CD4-positive, alpha-beta T cell (primary cell): ENCODE data around the gene NDUFAF3. TPM values are rescaled to one million over a fixed set of nuclear protein-coding genes. Genes with fewer than 3 reads are reported as not detected.

Experiments
- ATAC-seq: fragments of 200-7000 bp; cut with Tn5 transposase; one replicate; pipeline ENCODE4 v1.10.0; 2022; ENCODE audit warnings: mild to moderate bottlenecking; ENCODE audit not compliant: poor library complexity
- CTCF ChIA-PET: fragments of 350-600 bp; sonication (Branson Sonifier 250); formaldehyde crosslinking; loops from one replicate; lab custom pipeline; 2021; ENCODE audit warnings: antibody characterized with exemption, inconsistent platforms; lab: Charles Lee
- POLR2A ChIA-PET: fragments of 350-600 bp; sonication (Branson Sonifier 250); formaldehyde crosslinking; loops from one replicate; lab custom pipeline; 2021; ENCODE audit warnings: antibody characterized with exemption, inconsistent platforms; lab: Charles Lee
- DNase-seq, 14 experiments: peaks; one replicate each; pipeline ENCODE4 v3.0.0-alpha.2; 2013 to 2020; ENCODE audit warnings: mixed read lengths in 2 of 14
- H3K27ac ChIP-seq, 2 donors: one replicate each; pipeline versions ENCODE4 v1.5.1 to v1.7.0; 2013; ENCODE audit warnings: low read length in 2 of 2, low read depth in 1 of 2, mild to moderate bottlenecking in 1 of 2
- H3K27me3 ChIP-seq, 2 experiments: 1 replicate in 1 of 2; 2 replicates in 1 of 2; pipeline versions ENCODE4 v1.6.1 to v1.7.0; 2013; ENCODE audit warnings: low read length in 2 of 2, control low read depth in 1 of 2, mild to moderate bottlenecking in 1 of 2, moderate library complexity in 1 of 2; ENCODE audit not compliant: insufficient read depth in 2 of 2, control insufficient read depth in 1 of 2
- H3K36me3 ChIP-seq: one replicate; pipeline ENCODE4 v1.6.1; 2013; ENCODE audit warnings: low read length, control low read depth; ENCODE audit not compliant: insufficient read depth
- H3K4me1 ChIP-seq: one replicate; pipeline ENCODE4 v1.6.1; 2013; ENCODE audit warnings: low read length, control low read depth; ENCODE audit not compliant: insufficient read depth
- H3K4me3 ChIP-seq: one replicate; pipeline ENCODE4 v1.5.1; 2013; ENCODE audit warnings: mild to moderate bottlenecking, low read length, moderate library complexity
- H3K9me3 ChIP-seq, 2 experiments: 1 replicate in 1 of 2; 2 replicates in 1 of 2; pipeline versions ENCODE4 v1.6.1 to v1.7.0; 2013; ENCODE audit warnings: low read length in 2 of 2, mild to moderate bottlenecking in 2 of 2, control low read depth in 1 of 2, moderate library complexity in 1 of 2; ENCODE audit not compliant: control insufficient read depth in 1 of 2, insufficient read depth in 1 of 2
- H3K27ac Mint-ChIP-seq: one replicate; pipeline ENCODE4 v1.8.0; 2020; ENCODE audit warnings: mixed read lengths
- H3K27me3 Mint-ChIP-seq: one replicate; pipeline ENCODE4 v1.8.0; 2021; ENCODE audit warnings: mixed read lengths
- H3K36me3 Mint-ChIP-seq: one replicate; pipeline ENCODE4 v1.8.0; 2021; ENCODE audit warnings: low read depth, mixed read lengths
- H3K4me1 Mint-ChIP-seq: one replicate; pipeline ENCODE4 v1.8.0; 2021; ENCODE audit warnings: low read depth, mixed read lengths
- H3K4me3 Mint-ChIP-seq: one replicate; pipeline ENCODE4 v1.8.0; 2020; ENCODE audit warnings: mild to moderate bottlenecking, mixed read lengths
- H3K9me3 Mint-ChIP-seq: one replicate; pipeline ENCODE4 v1.8.0; 2020; ENCODE audit warnings: mixed read lengths
- intact Hi-C, 2 experiments: fragments of 100-400 bp; cut with DNase I in 1 of 2; cut with micrococcal nuclease in 1 of 2; formaldehyde crosslinking; loops; one replicate each; pipeline versions ENCODE4 v1.15.1 to v1.9.0; 2023 to 2025; cut with DNase I, micrococcal nuclease
- total RNA-seq, 174 experiments: library from RNA in 2 of 174; stranded (reverse) in 2 of 174; gene quantifications; one replicate each; pipeline ENCODE4 v1.2.3 and lab custom pipeline; 2021 to 2026
- TF ChIP-seq, protein P1 (sequence below): fragments of 200-600 bp; IDR thresholded peaks from one replicate; pipeline ENCODE4 v1.8.0; 2022; ENCODE audit warnings: antibody characterized with exemption, mild to moderate bottlenecking

Gene NDUFAF3
- total RNA-seq, 2 experiments from 2014 or later = 52.7 to 53.2 TPM

DNA sequence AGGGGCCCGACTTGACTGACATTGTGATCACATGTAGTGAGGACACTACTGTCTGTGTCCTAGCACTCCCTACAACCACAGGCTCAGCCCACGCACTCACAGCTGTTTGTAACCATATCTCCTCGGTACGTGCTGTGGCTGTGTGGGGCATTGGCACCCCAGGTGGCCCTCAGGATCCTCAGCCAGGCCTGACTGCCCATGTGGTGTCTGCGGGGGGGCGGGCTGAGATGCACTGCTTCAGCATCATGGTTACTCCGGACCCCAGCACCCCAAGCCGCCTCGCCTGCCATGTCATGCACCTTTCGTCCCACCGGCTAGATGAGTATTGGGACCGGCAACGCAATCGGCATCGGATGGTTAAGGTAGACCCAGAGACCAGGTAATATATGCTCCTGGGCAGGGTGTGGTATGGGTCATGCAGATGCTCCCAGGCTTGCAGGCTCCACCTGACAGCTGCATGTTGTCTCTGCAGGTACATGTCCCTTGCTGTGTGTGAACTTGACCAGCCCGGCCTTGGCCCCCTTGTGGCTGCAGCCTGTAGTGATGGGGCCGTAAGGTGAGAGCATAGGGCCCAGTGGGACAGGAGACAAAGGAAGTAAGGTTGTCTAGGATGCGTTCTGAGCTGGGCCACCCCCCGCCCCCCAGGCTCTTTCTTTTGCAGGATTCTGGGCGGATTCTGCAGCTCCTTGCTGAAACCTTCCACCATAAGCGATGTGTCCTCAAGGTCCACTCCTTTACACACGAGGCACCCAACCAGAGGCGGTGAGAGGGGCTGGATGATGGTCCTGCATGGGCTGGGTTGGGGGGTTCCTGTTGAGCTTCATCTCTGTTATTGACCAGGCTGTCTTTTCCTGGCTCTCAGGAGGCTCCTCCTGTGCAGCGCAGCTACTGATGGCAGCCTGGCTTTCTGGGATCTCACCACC is 7.9 kb upstream of the NDUFAF3 start:
- Histone ChIP-seq H3K4me1 (peaks cover 19% of the 10 kb centered on the region), H3K27ac (no peak overlapping the region), H3K4me3 (no peak overlapping the region), H3K27me3 (no peaks in the 10 kb centered on the region), H3K36me3 (peaks cover 42% of the 10 kb centered on the region), H3K9me3 (no peaks in the 10 kb centered on the region)
- H3K27me3 Mint-ChIP-seq = no peaks in the 10 kb centered on the region
- H3K27ac Mint-ChIP-seq = no peak overlapping the region
- intact Hi-C loops = loop anchor here in 1 of 2 experiments (5.0 kb wide), 1 partner anchor 297 kb away; the partner anchor contains the start of gene IP6K2
- CTCF ChIA-PET = interaction anchor here (0.5 to 6.5 kb wide), 3 partner anchors 25 to 80 kb away, joined by 3 to 53 read pairs (median 6); partner anchors contain the start of genes P4HTM and QRICH1
- DNase-seq (peak in 12 of 14 experiments; percentile 30 to 74 (median 46)), ATAC-seq (peak; percentile 37)
- H3K4me1 Mint-ChIP-seq = peaks cover 24% of the 10 kb centered on the region
- H3K36me3 Mint-ChIP-seq = peaks cover 45% of the 10 kb centered on the region
- peak overlapping the region; percentile 15 for H3K4me3 Mint-ChIP-seq
- TF ChIP-seq, protein P1, sequence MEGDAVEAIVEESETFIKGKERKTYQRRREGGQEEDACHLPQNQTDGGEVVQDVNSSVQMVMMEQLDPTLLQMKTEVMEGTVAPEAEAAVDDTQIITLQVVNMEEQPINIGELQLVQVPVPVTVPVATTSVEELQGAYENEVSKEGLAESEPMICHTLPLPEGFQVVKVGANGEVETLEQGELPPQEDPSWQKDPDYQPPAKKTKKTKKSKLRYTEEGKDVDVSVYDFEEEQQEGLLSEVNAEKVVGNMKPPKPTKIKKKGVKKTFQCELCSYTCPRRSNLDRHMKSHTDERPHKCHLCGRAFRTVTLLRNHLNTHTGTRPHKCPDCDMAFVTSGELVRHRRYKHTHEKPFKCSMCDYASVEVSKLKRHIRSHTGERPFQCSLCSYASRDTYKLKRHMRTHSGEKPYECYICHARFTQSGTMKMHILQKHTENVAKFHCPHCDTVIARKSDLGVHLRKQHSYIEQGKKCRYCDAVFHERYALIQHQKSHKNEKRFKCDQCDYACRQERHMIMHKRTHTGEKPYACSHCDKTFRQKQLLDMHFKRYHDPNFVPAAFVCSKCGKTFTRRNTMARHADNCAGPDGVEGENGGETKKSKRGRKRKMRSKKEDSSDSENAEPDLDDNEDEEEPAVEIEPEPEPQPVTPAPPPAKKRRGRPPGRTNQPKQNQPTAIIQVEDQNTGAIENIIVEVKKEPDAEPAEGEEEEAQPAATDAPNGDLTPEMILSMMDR = peak; percentile 46
- POLR2A ChIA-PET = interaction anchor here (0.6 to 1.6 kb wide), 3 partner anchors 16 to 26 kb away, joined by 3 to 4 read pairs (median 3); partner anchors contain the start of gene IMPDH2
- no peaks in the 10 kb centered on the region for H3K9me3 Mint-ChIP-seq

DNA sequence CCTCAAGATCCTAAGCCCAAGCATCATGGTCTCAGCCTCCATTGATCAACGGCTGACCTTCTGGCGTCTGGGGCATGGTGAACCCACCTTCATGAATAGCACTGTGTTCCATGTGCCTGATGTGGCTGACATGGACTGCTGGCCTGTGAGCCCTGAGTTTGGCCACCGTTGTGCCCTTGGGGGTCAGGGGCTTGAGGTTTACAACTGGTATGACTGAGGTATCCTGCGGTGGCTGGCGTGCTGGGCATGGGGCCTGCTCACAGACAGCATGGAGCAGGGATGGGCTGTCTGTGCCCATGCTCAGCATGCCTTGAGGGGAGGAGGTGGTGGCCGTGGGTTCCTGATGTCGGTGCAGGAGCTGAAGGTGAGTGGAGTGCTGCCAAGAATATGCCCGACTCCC is 6.8 kb upstream of the NDUFAF3 start:
- peaks cover 40% of the 10 kb centered on the region for H3K36me3 ChIP-seq
- H3K4me3 ChIP-seq = no peak overlapping the region
- Mint-ChIP-seq H3K27me3 (no peaks in the 10 kb centered on the region), H3K9me3 (no peaks in the 10 kb centered on the region), H3K4me3 (peak overlapping the region; percentile 67), H3K4me1 (peaks cover 27% of the 10 kb centered on the region), H3K36me3 (peaks cover 45% of the 10 kb centered on the region), H3K27ac (peak overlapping the region; percentile 19)
- POLR2A ChIA-PET = no interaction called here
- ATAC-seq = no peak
- no peaks in the 10 kb centered on the region for H3K9me3 ChIP-seq
- CTCF ChIA-PET = interaction anchor here (1.5 to 6.5 kb wide), 2 partner anchors 26 to 79 kb away, joined by 6 to 53 read pairs; partner anchors contain the start of genes P4HTM and QRICH1
- no peaks in the 10 kb centered on the region for H3K27me3 ChIP-seq
- TF ChIP-seq, protein P1 = no peak
- H3K4me1 ChIP-seq = peaks cover 29% of the 10 kb centered on the region
- H3K27ac ChIP-seq = no peak overlapping the region
- intact Hi-C loops = no loop called here
- no peak for DNase-seq

DNA sequence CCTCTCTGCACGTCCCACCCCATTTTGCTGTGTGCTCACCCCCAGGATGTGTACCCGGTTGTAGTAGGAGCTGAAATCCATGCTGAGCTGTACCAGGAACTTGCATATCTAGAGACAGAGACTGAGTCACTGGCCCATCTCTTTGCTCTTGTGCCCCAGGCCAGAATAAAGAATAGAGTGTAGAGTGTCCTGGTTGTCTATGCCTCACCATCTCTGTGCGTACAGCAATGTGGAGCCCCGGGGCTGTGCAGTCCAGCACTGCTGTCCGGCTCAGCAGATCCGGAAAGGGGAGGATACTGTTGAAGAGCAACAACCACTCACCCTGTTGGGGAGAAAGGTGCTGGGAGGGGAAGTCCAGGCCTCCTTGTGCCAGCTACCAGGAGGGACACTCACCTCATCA is 6.2 kb upstream of the NDUFAF3 start:
- ChIA-PET CTCF (interaction anchor here (1.7 to 6.5 kb wide), 2 partner anchors 8 to 27 kb away, joined by 9 to 53 read pairs; partner anchors contain the start of genes P4HTM and WDR6), POLR2A (interaction anchor here (1.2 to 12.0 kb wide), 2 partner anchors 9 to 26 kb away, joined by 5 to 331 read pairs; partner anchors contain the start of genes P4HTM and WDR6)
- no peak overlapping the region for H3K27ac Mint-ChIP-seq
- DNase-seq (no peak), ATAC-seq (no peak)
- Histone ChIP-seq H3K27me3 (no peaks in the 10 kb centered on the region), H3K27ac (no peak overlapping the region), H3K36me3 (peaks cover 40% of the 10 kb centered on the region), H3K4me1 (peaks cover 36% of the 10 kb centered on the region), H3K4me3 (no peak overlapping the region), H3K9me3 (no peaks in the 10 kb centered on the region)
- intact Hi-C loops = no loop called here
- TF ChIP-seq, protein P1 = no peak
- H3K36me3 Mint-ChIP-seq = peaks cover 45% of the 10 kb centered on the region
- no peaks in the 10 kb centered on the region for H3K27me3 Mint-ChIP-seq
- peak overlapping the region; percentile 67 for H3K4me3 Mint-ChIP-seq
- H3K9me3 Mint-ChIP-seq = no peaks in the 10 kb centered on the region
- peaks cover 32% of the 10 kb centered on the region for H3K4me1 Mint-ChIP-seq
